Middle frontal gyrus (tissue), 1 donor: ENCODE data around the gene CGB7.

Experiments used
- DNase-seq: peaks from one replicate; pipeline ENCODE4 v3.0.0-alpha.2; 2015; ENCODE audit warnings: low spot score; ENCODE audit errors: extremely low spot score

CGB7 gene

DNA sequence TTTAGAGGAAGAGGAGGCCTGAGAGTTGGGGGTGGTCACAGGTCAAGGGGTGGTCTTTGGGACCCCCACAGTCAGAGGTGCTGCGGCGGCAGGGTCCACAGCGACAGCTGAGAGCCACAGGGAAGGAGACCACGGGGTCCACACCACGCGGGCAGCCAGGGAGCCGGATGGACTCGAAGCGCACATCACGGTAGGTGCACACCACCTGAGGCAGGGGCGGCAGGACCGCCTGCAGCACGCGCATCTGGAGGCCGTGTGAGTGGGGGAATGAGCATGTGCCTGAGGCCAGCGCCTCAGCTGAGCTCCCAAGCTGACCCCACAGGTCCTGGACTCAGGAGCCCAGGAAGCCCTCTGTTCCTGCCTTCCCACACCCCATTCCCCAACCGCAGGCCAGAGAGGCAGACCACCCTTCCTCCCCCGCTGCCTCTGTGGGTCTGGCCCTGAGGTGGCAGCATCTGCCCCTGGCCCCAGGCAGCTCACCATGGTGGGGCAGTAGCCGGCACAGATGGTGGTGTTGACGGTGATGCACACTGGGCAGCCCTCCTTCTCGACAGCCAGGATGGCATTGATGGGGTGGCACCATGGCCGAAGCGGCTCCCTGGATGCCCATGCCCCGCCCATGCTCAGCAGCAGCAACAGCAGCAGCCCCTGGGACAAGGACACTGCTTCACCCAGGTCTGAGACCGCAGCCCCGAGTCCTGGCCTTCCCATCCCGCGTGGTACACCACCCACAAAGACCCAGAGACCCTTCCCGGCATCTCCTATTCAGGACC lies 41.3 kb downstream of the CGB7 start:
- DNase-seq = no peak

- DNase-seq = no peak
Observed at GRCh38 chr19:49014870-49015255, 42.7 kb downstream of the CGB7 start.

GRCh38 chr19:49014123-49014869 lies 43.3 kb downstream of the CGB7 start:
- DNase-seq = no peak

- no peak for DNase-seq
Observed at GRCh38 chr19:49011194-49011593, 46.4 kb downstream of the CGB7 start.

GRCh38 chr19:49010453-49010852 lies 47.1 kb downstream of the CGB7 start:
- no peak for DNase-seq

- DNase-seq = no peak
Observed at GRCh38 chr19:49009828-49010227, 47.7 kb downstream of the CGB7 start.

GRCh38 chr19:49006905-49007304 lies 50.6 kb downstream of the CGB7 start:
- DNase-seq = no peak

DNA sequence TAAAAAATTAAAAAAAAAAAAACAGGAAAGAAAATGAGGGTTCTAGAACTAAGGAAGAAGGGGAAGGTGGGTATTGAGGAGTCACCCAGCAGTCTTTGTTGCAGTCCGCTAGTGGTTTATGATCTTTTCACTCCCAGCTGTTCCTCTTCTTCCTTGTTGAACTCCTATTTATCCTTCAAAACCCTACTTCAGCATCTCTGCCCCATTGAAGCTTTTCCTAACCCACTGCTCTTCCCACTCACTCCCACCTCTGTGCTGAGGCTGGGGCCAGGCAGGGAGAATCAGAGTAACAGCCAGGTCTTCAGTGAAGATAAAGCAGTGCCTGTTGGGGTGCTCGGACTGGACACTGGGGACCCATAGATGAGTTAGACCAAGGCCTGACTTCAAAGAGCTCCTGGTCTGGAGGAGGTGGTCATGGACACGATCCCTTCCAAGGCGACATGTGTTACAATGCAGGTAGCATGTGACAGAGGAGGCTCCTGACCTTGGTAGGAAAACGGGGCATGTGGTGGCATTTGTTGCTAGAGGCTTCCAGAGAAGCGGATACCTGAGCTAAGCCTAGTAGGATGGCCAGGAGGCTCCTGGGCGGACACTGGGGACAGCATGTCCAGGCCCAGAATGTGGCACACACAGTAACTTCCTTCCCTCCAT lies 52.5 kb downstream of the CGB7 start:
- no peak for DNase-seq
